Measurements from ENCODE around the gene P2RX5.

DNA sequence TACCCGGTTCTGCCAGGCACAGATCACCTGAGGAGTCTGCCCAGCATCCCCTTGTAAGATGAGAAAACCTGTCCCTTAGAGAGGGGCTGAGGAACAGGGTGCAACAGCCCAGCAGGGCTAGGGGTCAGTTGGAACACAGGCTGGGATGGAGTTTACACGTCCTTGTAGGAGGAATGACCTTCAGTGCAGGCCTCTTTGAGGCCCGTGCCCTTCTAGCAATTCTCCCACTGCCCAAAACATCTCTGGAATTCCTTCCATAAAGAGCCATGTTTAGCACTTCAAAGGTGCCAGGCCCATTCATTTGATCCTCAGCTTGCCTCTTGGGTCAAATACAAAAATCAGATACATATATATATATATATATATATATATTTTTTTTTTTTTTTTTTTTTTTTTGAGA, 54.9 kb downstream of the P2RX5 start:
- TF ChIP-seq, protein P1, sequence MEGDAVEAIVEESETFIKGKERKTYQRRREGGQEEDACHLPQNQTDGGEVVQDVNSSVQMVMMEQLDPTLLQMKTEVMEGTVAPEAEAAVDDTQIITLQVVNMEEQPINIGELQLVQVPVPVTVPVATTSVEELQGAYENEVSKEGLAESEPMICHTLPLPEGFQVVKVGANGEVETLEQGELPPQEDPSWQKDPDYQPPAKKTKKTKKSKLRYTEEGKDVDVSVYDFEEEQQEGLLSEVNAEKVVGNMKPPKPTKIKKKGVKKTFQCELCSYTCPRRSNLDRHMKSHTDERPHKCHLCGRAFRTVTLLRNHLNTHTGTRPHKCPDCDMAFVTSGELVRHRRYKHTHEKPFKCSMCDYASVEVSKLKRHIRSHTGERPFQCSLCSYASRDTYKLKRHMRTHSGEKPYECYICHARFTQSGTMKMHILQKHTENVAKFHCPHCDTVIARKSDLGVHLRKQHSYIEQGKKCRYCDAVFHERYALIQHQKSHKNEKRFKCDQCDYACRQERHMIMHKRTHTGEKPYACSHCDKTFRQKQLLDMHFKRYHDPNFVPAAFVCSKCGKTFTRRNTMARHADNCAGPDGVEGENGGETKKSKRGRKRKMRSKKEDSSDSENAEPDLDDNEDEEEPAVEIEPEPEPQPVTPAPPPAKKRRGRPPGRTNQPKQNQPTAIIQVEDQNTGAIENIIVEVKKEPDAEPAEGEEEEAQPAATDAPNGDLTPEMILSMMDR (IDR thresholded peaks at IDR 0.05), result no peak
- TF ChIP-seq POLR2A (IDR thresholded peaks at IDR 0.05), result no peak
